NT2/D1 (cell line): ENCODE data around the gene RYR3.
A peak's percentile ranks its signal among the peaks of the same experiment; 100 is the strongest.

ENCODE experiments used
- DNase-seq: peaks from one replicate; pipeline ENCODE4 v3.0.0-alpha.2; 2011; ENCODE audit warnings: low read depth, low spot score
- H3K27me3 ChIP-seq: 2 replicates; pipeline ENCODE4 v1.6.0; 2011; ENCODE audit warnings: mild to moderate bottlenecking; ENCODE audit not compliant: insufficient read length, insufficient read depth
- H3K36me3 ChIP-seq: 2 replicates; pipeline ENCODE4 v1.6.1; 2011; ENCODE audit warnings: mild to moderate bottlenecking, low read length, mixed read lengths; ENCODE audit not compliant: insufficient read depth, insufficient read length
- H3K4me1 ChIP-seq: 2 replicates; pipeline ENCODE4 v1.5.1; 2011; ENCODE audit not compliant: insufficient read depth, insufficient read length
- H3K4me3 ChIP-seq: 2 replicates; pipeline ENCODE4 v1.5.1; 2011; ENCODE audit warnings: low read depth; ENCODE audit not compliant: insufficient read length
- H3K9ac ChIP-seq: 2 replicates; pipeline ENCODE4 v1.6.0; 2011; ENCODE audit warnings: low read depth; ENCODE audit not compliant: insufficient read length
- H3K9me3 ChIP-seq: 2 replicates; pipeline ENCODE4 v1.5.1; 2011; ENCODE audit warnings: mild to moderate bottlenecking, low read length; ENCODE audit not compliant: insufficient read depth
- SUZ12 ChIP-seq: IDR thresholded peaks from 2 replicates; pipeline ENCODE4 v1.6.1; 2011; ENCODE audit not compliant: insufficient read length, insufficient read depth; ENCODE audit errors: extremely low read depth
- YY1 ChIP-seq: IDR thresholded peaks from 2 replicates; pipeline ENCODE4 v1.6.1; 2011; ENCODE audit not compliant: insufficient read length, insufficient read depth
- ZNF274 ChIP-seq: IDR thresholded peaks from 2 replicates; pipeline ENCODE4 v1.6.1; 2011; ENCODE audit warnings: mild to moderate bottlenecking, low read depth, low read length

The RYR3 gene

GRCh38 chr15:33662014-33662413 is 351.2 kb downstream of the RYR3 start:
- Histone ChIP-seq H3K4me3 (no peak overlapping the region), H3K9ac (no peak overlapping the region), H3K36me3 (no peaks in the 10 kb centered on the region), H3K9me3 (no peaks in the 10 kb centered on the region), H3K27me3 (no peaks in the 10 kb centered on the region), H3K4me1 (no peaks in the 10 kb centered on the region)
- DNase-seq, result no peak
- no peak for TF ChIP-seq ZNF274
- TF ChIP-seq SUZ12, result no peak
- no peak for TF ChIP-seq YY1

- H3K36me3 ChIP-seq, result no peaks in the 10 kb centered on the region
- H3K4me3 ChIP-seq, result no peak overlapping the region
Observed at GRCh38 chr15:33664947-33665346, 354.2 kb downstream of the RYR3 start.

GRCh38 chr15:33670567-33670966 is 359.8 kb downstream of the RYR3 start:
- no peak overlapping the region for H3K4me3 ChIP-seq
- H3K4me1 ChIP-seq, result no peaks in the 10 kb centered on the region
- H3K36me3 ChIP-seq, result no peaks in the 10 kb centered on the region
- TF ChIP-seq ZNF274 (no peak), YY1 (no peak), SUZ12 (no peak)
- no peak overlapping the region for H3K9ac ChIP-seq
- no peak for DNase-seq
- H3K9me3 ChIP-seq, result no peaks in the 10 kb centered on the region
- no peaks in the 10 kb centered on the region for H3K27me3 ChIP-seq

More at GRCh38 chr15:33664947-33665346, 354.2 kb downstream of the RYR3 start:
- DNase-seq, result no peak
- TF ChIP-seq YY1 (no peak), ZNF274 (no peak), SUZ12 (no peak)
- Histone ChIP-seq H3K27me3 (no peaks in the 10 kb centered on the region), H3K9ac (no peak overlapping the region), H3K9me3 (no peaks in the 10 kb centered on the region), H3K4me1 (no peaks in the 10 kb centered on the region)

- H3K27me3 ChIP-seq, result no peaks in the 10 kb centered on the region
Observed at GRCh38 chr15:33671456-33671855, 360.7 kb downstream of the RYR3 start.

GRCh38 chr15:33675246-33675645 is 364.5 kb downstream of the RYR3 start:
- no peaks in the 10 kb centered on the region for H3K36me3 ChIP-seq
- no peaks in the 10 kb centered on the region for H3K9me3 ChIP-seq
- no peaks in the 10 kb centered on the region for H3K4me1 ChIP-seq
- TF ChIP-seq ZNF274, result no peak
- TF ChIP-seq YY1, result no peak
- no peak for TF ChIP-seq SUZ12
- H3K9ac ChIP-seq, result no peak overlapping the region
- no peaks in the 10 kb centered on the region for H3K27me3 ChIP-seq
- no peak overlapping the region for H3K4me3 ChIP-seq
- peak; percentile 27 for DNase-seq

More at GRCh38 chr15:33671456-33671855, 360.7 kb downstream of the RYR3 start:
- DNase-seq, result no peak
- Histone ChIP-seq H3K4me1 (no peaks in the 10 kb centered on the region), H3K9ac (no peak overlapping the region), H3K4me3 (no peak overlapping the region), H3K36me3 (no peaks in the 10 kb centered on the region), H3K9me3 (no peaks in the 10 kb centered on the region)
- TF ChIP-seq ZNF274 (no peak), YY1 (no peak), SUZ12 (no peak)

- no peaks in the 10 kb centered on the region for H3K9me3 ChIP-seq
- no peaks in the 10 kb centered on the region for H3K4me1 ChIP-seq
- no peak for DNase-seq
- TF ChIP-seq YY1, result no peak
- TF ChIP-seq SUZ12, result no peak
- no peak for TF ChIP-seq ZNF274
- no peak overlapping the region for H3K4me3 ChIP-seq
- no peak overlapping the region for H3K9ac ChIP-seq
- H3K27me3 ChIP-seq, result no peaks in the 10 kb centered on the region
- no peaks in the 10 kb centered on the region for H3K36me3 ChIP-seq
Observed at GRCh38 chr15:33677238-33677830, 366.6 kb downstream of the RYR3 start.

GRCh38 chr15:33678176-33678575 is 367.4 kb downstream of the RYR3 start:
- Histone ChIP-seq H3K9ac (no peak overlapping the region), H3K4me1 (no peaks in the 10 kb centered on the region), H3K4me3 (no peak overlapping the region), H3K36me3 (no peaks in the 10 kb centered on the region), H3K27me3 (no peaks in the 10 kb centered on the region), H3K9me3 (no peaks in the 10 kb centered on the region)
- no peak for TF ChIP-seq SUZ12
- no peak for TF ChIP-seq YY1
- no peak for TF ChIP-seq ZNF274
- no peak for DNase-seq

- Histone ChIP-seq H3K9me3 (no peaks in the 10 kb centered on the region), H3K4me3 (no peak overlapping the region), H3K36me3 (no peaks in the 10 kb centered on the region), H3K27me3 (no peaks in the 10 kb centered on the region), H3K9ac (no peak overlapping the region), H3K4me1 (peaks cover 2% of the 10 kb centered on the region)
- TF ChIP-seq YY1, result no peak
- no peak for TF ChIP-seq SUZ12
- no peak for DNase-seq
Observed at GRCh38 chr15:33678602-33679001, 367.8 kb downstream of the RYR3 start.
